Neuronal stem cell (in vitro differentiated cells): ENCODE measurements around the gene AHCYL2.

Experiments
- DNase-seq: peaks from one replicate; pipeline ENCODE4 v3.0.0-alpha.2; 2013; ENCODE audit warnings: low spot score
- H2AFZ ChIP-seq: one replicate; pipeline ENCODE4 v1.6.1; 2013; ENCODE audit warnings: mild to moderate bottlenecking, low read length, inconsistent platforms
- H2AK5ac ChIP-seq: 2 replicates; pipeline ENCODE4 v1.6.1; 2013; ENCODE audit warnings: low read depth, mild to moderate bottlenecking, inconsistent platforms, low read length, moderate library complexity, mixed read lengths
- H2BK120ac ChIP-seq: 2 replicates; pipeline ENCODE4 v1.6.1; 2013; ENCODE audit warnings: low read depth, mild to moderate bottlenecking, inconsistent platforms, low read length, moderate library complexity, mixed read lengths
- H2BK12ac ChIP-seq: one replicate; pipeline ENCODE4 v1.6.1; 2013; ENCODE audit warnings: low read length, inconsistent platforms
- H2BK15ac ChIP-seq: 2 replicates; pipeline ENCODE4 v1.6.1; 2013; ENCODE audit warnings: mild to moderate bottlenecking, low read length, inconsistent platforms, mixed read lengths
- H2BK5ac ChIP-seq: one replicate; pipeline ENCODE4 v1.6.1; 2013; ENCODE audit warnings: inconsistent platforms, mild to moderate bottlenecking, low read length, moderate library complexity
- H3K14ac ChIP-seq: one replicate; pipeline ENCODE4 v1.6.1; 2013; ENCODE audit warnings: low read length, inconsistent platforms
- H3K18ac ChIP-seq: 2 replicates; pipeline ENCODE4 v1.6.1; 2013; ENCODE audit warnings: low read length, inconsistent platforms
- H3K23ac ChIP-seq: 2 replicates; pipeline ENCODE4 v1.6.1; 2013; ENCODE audit warnings: low read depth, mild to moderate bottlenecking, mixed read lengths, low read length, inconsistent platforms; ENCODE audit not compliant: poor library complexity
- H3K27ac ChIP-seq: replicated peaks from 3 replicates; pipeline ENCODE4 v1.5.1; 2013; ENCODE audit warnings: low read length, inconsistent platforms
- H3K27me3 ChIP-seq, 3 experiments: 2 replicates each; pipeline ENCODE4 v1.6.1; 2013; ENCODE audit warnings: low read length in 3 of 3, mild to moderate bottlenecking in 2 of 3, inconsistent platforms in 1 of 3, low read depth in 1 of 3, mixed read lengths in 1 of 3, moderate library complexity in 1 of 3; ENCODE audit not compliant: control insufficient read depth in 3 of 3, insufficient read depth in 3 of 3
- H3K36me3 ChIP-seq, 2 donors: replicated peaks in 1 of 2; 2 replicates each; pipeline ENCODE4 v1.6.1; 2013; ENCODE audit warnings: low read length in 2 of 2; ENCODE audit not compliant: control insufficient read depth in 2 of 2, insufficient read depth in 2 of 2
- H3K4ac ChIP-seq: 2 replicates; pipeline ENCODE4 v1.6.1; 2013; ENCODE audit warnings: inconsistent platforms, mild to moderate bottlenecking, low read length, moderate library complexity
- H3K4me1 ChIP-seq, 2 donors: 1 replicate in 1 of 2; 2 replicates in 1 of 2; pipeline ENCODE4 v1.6.1; 2013; ENCODE audit warnings: low read length in 2 of 2, low read depth in 1 of 2; ENCODE audit not compliant: control insufficient read depth in 2 of 2, insufficient read depth in 1 of 2
- H3K4me2 ChIP-seq: one replicate; pipeline ENCODE4 v1.6.1; 2013; ENCODE audit warnings: mild to moderate bottlenecking, low read length, inconsistent platforms; ENCODE audit not compliant: insufficient read depth, poor library complexity, severe bottlenecking
- H3K4me3 ChIP-seq, 2 donors: 2 replicates each; pipeline ENCODE4 v1.5.1; 2013; ENCODE audit warnings: low read length in 2 of 2, mild to moderate bottlenecking in 2 of 2, inconsistent platforms in 1 of 2, moderate library complexity in 1 of 2
- H3K79me1 ChIP-seq: one replicate; pipeline ENCODE4 v1.6.1; 2013; ENCODE audit warnings: low read depth, mild to moderate bottlenecking, inconsistent platforms, low read length, moderate library complexity
- H3K9ac ChIP-seq: one replicate; pipeline ENCODE4 v1.6.1; 2013; ENCODE audit warnings: mild to moderate bottlenecking, low read depth, low read length, inconsistent platforms; ENCODE audit not compliant: poor library complexity
- H3K9me3 ChIP-seq, 2 donors: replicated peaks in 1 of 2; 2 replicates each; pipeline versions ENCODE3 to v1.6.1; 2013; ENCODE audit warnings: low read length in 2 of 2, mild to moderate bottlenecking in 2 of 2, inconsistent platforms in 1 of 2, low read depth in 1 of 2, mixed read lengths in 1 of 2, moderate library complexity in 1 of 2; ENCODE audit not compliant: control insufficient read depth in 2 of 2, insufficient read depth in 1 of 2
- H4K8ac ChIP-seq: one replicate; pipeline ENCODE4 v1.6.1; 2013; ENCODE audit warnings: low read depth, mild to moderate bottlenecking, inconsistent platforms, low read length, moderate library complexity
- H4K91ac ChIP-seq: one replicate; pipeline ENCODE4 v1.6.1; 2013; ENCODE audit warnings: low read length, low read depth, mild to moderate bottlenecking, inconsistent platforms; ENCODE audit not compliant: poor library complexity
- WGBS, 2 donors: extraction: QIAGEN DNeasy Blood & Tissue Kit; methylation state at CpG; one replicate each; pipeline ENCODE4 v1.1.7; 2013; ENCODE audit warnings: missing lambda C conversion rate in 2 of 2, mixed read lengths in 1 of 2; ENCODE audit not compliant: insufficient read length in 2 of 2, insufficient replicate concordance in 1 of 2; ENCODE audit errors: extremely low coverage in 2 of 2; 5-methylcytosine and 5-hydroxymethylcytosine counted together

The AHCYL2 gene

DNA sequence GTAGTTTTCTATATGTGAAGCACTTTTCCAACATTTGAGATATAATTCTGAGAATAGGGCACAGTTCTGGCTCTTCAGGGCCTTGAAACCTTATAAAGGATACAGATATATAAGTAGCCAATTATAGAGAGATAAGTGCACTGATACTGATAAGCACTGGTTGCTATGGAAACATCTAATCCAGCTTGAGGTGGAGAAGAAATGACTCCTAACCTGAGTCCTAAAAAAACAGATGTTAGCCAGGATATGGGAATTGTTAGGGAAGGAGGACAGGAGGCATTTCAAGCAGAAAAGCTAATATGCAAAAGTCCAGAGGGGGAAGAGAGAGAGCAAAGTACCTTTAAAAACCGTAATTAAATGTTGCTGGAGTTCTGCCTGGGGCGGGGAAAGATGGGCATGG lies 240.2 kb downstream of the AHCYL2 start:
- Histone ChIP-seq H3K4me1 (no peaks in the 10 kb centered on the region), H3K36me3 (peaks cover 32 to 97% of the 10 kb centered on the region in 2 donors), H2BK12ac (no peak overlapping the region), H4K8ac (no peak overlapping the region), H3K9me3 (no peaks in the 10 kb centered on the region), H3K4ac (no peak overlapping the region), H3K27ac (no peak overlapping the region), H2AFZ (no peak overlapping the region), H3K4me2 (no peak overlapping the region), H3K14ac (no peak overlapping the region), H3K79me1 (no peaks in the 10 kb centered on the region), H2BK5ac (no peak overlapping the region), H3K18ac (no peak overlapping the region), H3K23ac (no peak overlapping the region), H4K91ac (no peak overlapping the region), H2BK120ac (no peak overlapping the region), H3K4me3 (no peak overlapping the region), H2BK15ac (no peak overlapping the region), H3K9ac (no peak overlapping the region), H3K27me3 (no peaks in the 10 kb centered on the region), H2AK5ac (no peak overlapping the region)
- no peak for DNase-seq
- no CpG with 5 or more reads among the region's 2 CpGs for WGBS, 2 donors

DNA sequence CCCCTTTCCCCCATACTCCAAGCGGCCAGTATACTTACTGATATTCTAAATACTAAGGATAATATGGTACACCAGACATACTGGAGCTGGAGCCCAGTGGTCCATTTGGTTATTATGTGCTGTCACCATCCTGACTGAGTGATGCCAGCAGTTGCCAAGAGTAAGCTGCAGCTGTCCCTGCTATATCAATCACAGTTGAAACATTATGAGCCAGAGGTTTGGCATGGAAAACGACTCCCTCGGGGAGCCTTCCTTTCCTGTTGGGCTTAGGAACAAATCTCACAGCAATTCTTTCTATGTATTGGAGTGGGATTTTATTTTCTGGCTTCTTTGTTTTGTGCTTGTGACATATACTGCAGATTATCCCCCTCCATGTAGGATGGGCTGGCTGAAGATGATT lies 242.0 kb downstream of the AHCYL2 start:
- H2AFZ ChIP-seq: no peak overlapping the region
- H2BK15ac ChIP-seq: no peak overlapping the region
- H3K14ac ChIP-seq: no peak overlapping the region
- H3K36me3 ChIP-seq: peaks cover 27 to 96% of the 10 kb centered on the region in 2 donors
- no peak overlapping the region for H2BK120ac ChIP-seq
- H2BK5ac ChIP-seq: no peak overlapping the region
- WGBS, 2 donors: 100% methylated on average over 1 of the region's 3 CpGs; no CpG with 5 or more reads in 1 of the 2 donors
- H2BK12ac ChIP-seq: no peak overlapping the region
- no peak for DNase-seq
- no peaks in the 10 kb centered on the region for H3K9me3 ChIP-seq
- H3K18ac ChIP-seq: no peak overlapping the region
- no peak overlapping the region for H3K4ac ChIP-seq
- H3K4me2 ChIP-seq: no peak overlapping the region
- H3K4me3 ChIP-seq: no peak overlapping the region
- no peak overlapping the region for H2AK5ac ChIP-seq
- H4K8ac ChIP-seq: no peak overlapping the region
- no peaks in the 10 kb centered on the region for H3K79me1 ChIP-seq
- H4K91ac ChIP-seq: no peak overlapping the region
- no peak overlapping the region for H3K9ac ChIP-seq
- H3K27me3 ChIP-seq: no peaks in the 10 kb centered on the region
- no peaks in the 10 kb centered on the region for H3K4me1 ChIP-seq
- no peak overlapping the region for H3K27ac ChIP-seq
- no peak overlapping the region for H3K23ac ChIP-seq

DNA sequence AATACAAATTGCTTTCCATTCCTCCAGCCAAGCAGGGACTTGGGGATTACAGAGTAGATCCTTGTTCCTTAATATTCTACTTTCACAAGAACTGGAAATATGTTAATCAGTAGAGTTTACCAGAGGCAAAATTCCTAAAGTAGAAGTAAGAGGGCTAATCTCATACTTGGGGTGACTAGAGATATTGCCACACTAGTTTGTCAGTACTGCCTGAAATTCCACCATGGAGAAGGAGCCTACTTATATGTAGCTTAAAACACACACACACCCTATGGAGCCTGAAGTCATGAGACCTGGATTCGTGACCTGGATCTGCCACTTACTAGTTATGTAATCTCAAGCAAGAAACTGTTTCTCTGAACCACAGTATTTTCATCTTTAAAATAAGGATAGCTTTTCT lies 243.3 kb downstream of the AHCYL2 start:
- no peak overlapping the region for H2BK120ac ChIP-seq
- H3K9ac ChIP-seq: no peak overlapping the region
- peaks cover 17 to 89% of the 10 kb centered on the region in 2 donors for H3K36me3 ChIP-seq
- no peak overlapping the region for H2AK5ac ChIP-seq
- no peak overlapping the region for H2BK15ac ChIP-seq
- H2AFZ ChIP-seq: no peak overlapping the region
- no peak overlapping the region for H3K4me2 ChIP-seq
- no peak overlapping the region for H3K23ac ChIP-seq
- H3K4me3 ChIP-seq: no peak overlapping the region
- no peak for DNase-seq
- H3K4me1 ChIP-seq: no peaks in the 10 kb centered on the region
- no peak overlapping the region for H3K18ac ChIP-seq
- WGBS, 2 donors: no CpG with 5 or more reads among the region's 1 CpG
- H4K91ac ChIP-seq: no peak overlapping the region
- H3K9me3 ChIP-seq: no peaks in the 10 kb centered on the region
- no peaks in the 10 kb centered on the region for H3K27me3 ChIP-seq
- H3K27ac ChIP-seq: no peak overlapping the region
- no peak overlapping the region for H2BK12ac ChIP-seq
- H3K14ac ChIP-seq: no peak overlapping the region
- H4K8ac ChIP-seq: no peak overlapping the region
- no peak overlapping the region for H2BK5ac ChIP-seq
- H3K79me1 ChIP-seq: no peaks in the 10 kb centered on the region
- no peak overlapping the region for H3K4ac ChIP-seq

DNA sequence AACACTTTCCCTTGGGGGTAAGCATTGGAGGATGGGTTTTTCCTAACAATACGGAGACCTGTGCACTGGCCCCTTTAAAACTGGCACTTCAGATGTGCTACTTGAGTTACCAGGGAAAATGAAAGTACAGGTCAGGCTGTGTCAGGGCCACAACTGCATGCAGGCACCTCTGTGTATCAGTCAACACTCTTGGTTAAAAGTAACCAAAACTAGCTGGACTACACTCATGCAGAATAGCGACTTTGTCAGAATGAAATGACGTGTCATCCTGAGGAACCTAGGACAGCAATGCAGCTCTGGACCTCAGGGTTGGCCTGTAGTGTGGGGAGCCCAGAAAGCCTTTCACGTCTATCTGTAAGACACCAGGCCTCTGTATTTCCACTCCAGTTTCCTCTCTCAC lies 243.7 kb downstream of the AHCYL2 start:
- no peaks in the 10 kb centered on the region for H3K79me1 ChIP-seq
- DNase-seq: no peak

More for the DNA sequence above, 243.7 kb downstream of the AHCYL2 start:
- Histone ChIP-seq H3K9me3 (no peaks in the 10 kb centered on the region), H3K23ac (no peak overlapping the region), H2BK15ac (no peak overlapping the region), H3K18ac (no peak overlapping the region), H3K4me2 (no peak overlapping the region), H2BK12ac (no peak overlapping the region), H3K9ac (no peak overlapping the region), H3K4ac (no peak overlapping the region), H3K4me3 (no peak overlapping the region), H3K4me1 (no peaks in the 10 kb centered on the region), H2AK5ac (no peak overlapping the region), H3K27me3 (no peaks in the 10 kb centered on the region), H3K14ac (no peak overlapping the region), H3K36me3 (peaks cover 18 to 90% of the 10 kb centered on the region in 2 donors), H2BK5ac (no peak overlapping the region), H2AFZ (no peak overlapping the region), H2BK120ac (no peak overlapping the region), H4K8ac (no peak overlapping the region), H3K27ac (no peak overlapping the region), H4K91ac (no peak overlapping the region)
- no CpG with 5 or more reads among the region's 4 CpGs for WGBS, 2 donors
